H1 (cell line): ENCODE data around the gene UBA3. TPM values are rescaled to one million over a fixed set of nuclear protein-coding genes. Genes with fewer than 3 reads are reported as not detected.
A peak's percentile ranks its signal among the peaks of the same experiment; 100 is the strongest.

Experiments used
- CTCF ChIA-PET: fragments of 300-600 bp; sonication (Branson Sonifier 250); formaldehyde crosslinking; loops from one replicate; lab custom pipeline; 2021; ENCODE audit not compliant: partially characterized antibody; lab: Charles Lee
- POLR2A ChIA-PET: fragments of 300-600 bp; sonication (Branson Sonifier 250); formaldehyde crosslinking; loops from one replicate; lab custom pipeline; 2021; ENCODE audit warnings: inconsistent platforms; ENCODE audit not compliant: partially characterized antibody; lab: Charles Lee
- DNase-seq, 2 experiments: peaks; one replicate each; pipeline versions ENCODE4 v3.0.0 to v3.0.0-alpha.2; 2010 to 2022; ENCODE audit warnings: low spot score in 2 of 2, low read depth in 1 of 2, mixed read lengths in 1 of 2
- FAIRE-seq: peaks from 2 replicates; lab custom pipeline; 2011; peaks lifted over from hg19 to GRCh38; lab: Jason Lieb, UNC
- H2AFZ ChIP-seq: 2 replicates; pipeline ENCODE4 v1.8.1; 2012; ENCODE audit warnings: low read length, inconsistent platforms
- H2AK5ac ChIP-seq: 2 replicates; pipeline ENCODE4 v1.6.1; 2013; ENCODE audit warnings: low read depth, low read length
- H2BK120ac ChIP-seq: replicated peaks from 2 replicates; pipeline ENCODE3; 2013; ENCODE audit warnings: low read depth, low read length, inconsistent platforms
- H2BK12ac ChIP-seq: 2 replicates; pipeline ENCODE4 v1.6.1; 2013; ENCODE audit warnings: low read depth, low read length
- H2BK15ac ChIP-seq: 2 replicates; pipeline ENCODE4 v1.6.1; 2013; ENCODE audit warnings: low read length
- H2BK20ac ChIP-seq: 2 replicates; pipeline ENCODE4 v1.6.1; 2013; ENCODE audit warnings: low read length
- H2BK5ac ChIP-seq: 2 replicates; pipeline ENCODE4 v1.6.1; 2013; ENCODE audit warnings: low read depth, low read length
- H3K14ac ChIP-seq: 2 replicates; pipeline ENCODE4 v1.6.1; 2013; ENCODE audit warnings: inconsistent platforms; ENCODE audit not compliant: insufficient read length
- H3K18ac ChIP-seq: 2 replicates; pipeline ENCODE4 v1.6.1; 2013; ENCODE audit warnings: low read length; ENCODE audit errors: extremely low read depth
- H3K23ac ChIP-seq: 2 replicates; pipeline ENCODE4 v1.6.1; 2013; ENCODE audit warnings: inconsistent platforms; ENCODE audit not compliant: insufficient read length
- H3K23me2 ChIP-seq: 2 replicates; pipeline ENCODE4 v1.6.1; 2013; ENCODE audit warnings: low read depth, low read length
- H3K27ac ChIP-seq: 2 replicates; pipeline ENCODE4 v1.6.1; 2011; ENCODE audit warnings: low read depth, low read length, inconsistent platforms
- H3K27me3 ChIP-seq, 4 experiments: replicated peaks in 1 of 4; 1 replicate in 1 of 4; 2 replicates in 3 of 4; pipeline versions ENCODE4 v1.6.1 to v1.8.1; 2011 to 2013; ENCODE audit warnings: low read length in 3 of 4, mild to moderate bottlenecking in 3 of 4, inconsistent platforms in 2 of 4, mixed read lengths in 2 of 4, moderate library complexity in 1 of 4; ENCODE audit not compliant: control insufficient read depth in 3 of 4, insufficient read depth in 3 of 4; ENCODE audit errors: extremely low read depth in 1 of 4
- H3K36me3 ChIP-seq, 4 experiments: 2 replicates each; pipeline versions ENCODE4 v1.6.1 to v1.8.1; 2011 to 2013; ENCODE audit warnings: mild to moderate bottlenecking in 4 of 4, low read length in 3 of 4, moderate library complexity in 2 of 4, control low read depth in 1 of 4, inconsistent platforms in 1 of 4; ENCODE audit not compliant: insufficient read depth in 4 of 4, control insufficient read depth in 2 of 4
- H3K4ac ChIP-seq: replicated peaks from 2 replicates; pipeline ENCODE3; 2013; ENCODE audit warnings: low read length, low read depth, mixed read lengths, inconsistent platforms; ENCODE audit not compliant: insufficient read length
- H3K4me1 ChIP-seq, 4 experiments: replicated peaks in 1 of 4; 1 replicate in 1 of 4; 2 replicates in 3 of 4; pipeline versions ENCODE4 v1.6.1 to v1.8.1; 2011 to 2013; ENCODE audit warnings: low read length in 3 of 4, inconsistent platforms in 2 of 4, mixed read lengths in 1 of 4; ENCODE audit not compliant: insufficient read depth in 4 of 4, control insufficient read depth in 3 of 4
- H3K4me2 ChIP-seq, 2 experiments: 2 replicates each; pipeline versions ENCODE4 v1.6.1 to v1.8.1; 2011 to 2013; ENCODE audit warnings: low read depth in 2 of 2, low read length in 2 of 2, control low read depth in 1 of 2, inconsistent platforms in 1 of 2, mild to moderate bottlenecking in 1 of 2; ENCODE audit not compliant: insufficient read depth in 1 of 2
- H3K4me3 ChIP-seq, 4 experiments: fragments of 200-600, 300-600 bp in 1 of 4; sonication (generic), shearing (Covaris generic), sonication (Bioruptor Twin) in 1 of 4; 2 replicates each; pipeline versions ENCODE4 v1.5.1 to v1.8.1; 2011 to 2016; ENCODE audit warnings: low read length in 4 of 4, low read depth in 3 of 4, control low read depth in 2 of 4, inconsistent platforms in 2 of 4, mild to moderate bottlenecking in 2 of 4, mixed read lengths in 1 of 4, moderate library complexity in 1 of 4; ENCODE audit not compliant: insufficient read depth in 2 of 4; ENCODE audit errors: extremely low read depth in 1 of 4
- H3K56ac ChIP-seq: replicated peaks from 2 replicates; pipeline ENCODE3; 2013; ENCODE audit warnings: low read depth, mild to moderate bottlenecking, mixed read lengths, low read length, inconsistent platforms; ENCODE audit not compliant: insufficient read length
- H3K79me1 ChIP-seq: 2 replicates; pipeline ENCODE4 v1.6.1; 2013; ENCODE audit warnings: low read depth, low read length, control low read depth
- H3K79me2 ChIP-seq, 2 experiments: 2 replicates each; pipeline versions ENCODE4 v1.6.1 to v1.8.1; 2012 to 2013; ENCODE audit warnings: low read length in 2 of 2, mild to moderate bottlenecking in 2 of 2, inconsistent platforms in 1 of 2; ENCODE audit not compliant: insufficient read depth in 2 of 2, control insufficient read depth in 1 of 2
- H3K9ac ChIP-seq, 4 experiments: replicated peaks in 1 of 4; 1 replicate in 1 of 4; 2 replicates in 3 of 4; pipeline versions ENCODE4 v1.6.1 to v1.8.1; 2011 to 2013; ENCODE audit warnings: low read depth in 3 of 4, low read length in 3 of 4, control low read depth in 2 of 4, mild to moderate bottlenecking in 2 of 4, moderate library complexity in 2 of 4, inconsistent platforms in 1 of 4; ENCODE audit errors: extremely low read depth in 1 of 4
- H3K9me3 ChIP-seq, 2 experiments: 2 replicates each; pipeline versions ENCODE4 v1.6.1 to v1.8.1; 2012 to 2013; ENCODE audit warnings: mild to moderate bottlenecking in 2 of 2, moderate library complexity in 2 of 2, control low read depth in 1 of 2, inconsistent platforms in 1 of 2, low read depth in 1 of 2, low read length in 1 of 2, mixed read lengths in 1 of 2; ENCODE audit not compliant: insufficient read depth in 2 of 2
- H4K20me1 ChIP-seq, 2 experiments: replicated peaks in 1 of 2; 2 replicates each; pipeline versions ENCODE3 to v1.8.1; 2011 to 2013; ENCODE audit warnings: inconsistent platforms in 2 of 2, low read length in 2 of 2, mild to moderate bottlenecking in 1 of 2; ENCODE audit not compliant: insufficient read depth in 2 of 2, control insufficient read depth in 1 of 2
- H4K5ac ChIP-seq: 2 replicates; pipeline ENCODE4 v1.6.1; 2013; ENCODE audit warnings: low read length, low read depth, mixed read lengths, inconsistent platforms; ENCODE audit not compliant: insufficient read length
- H4K8ac ChIP-seq: 2 replicates; pipeline ENCODE4 v1.8.0; 2013; ENCODE audit warnings: mild to moderate bottlenecking, moderate library complexity, low read length, inconsistent platforms; ENCODE audit not compliant: insufficient read depth; ENCODE audit errors: extremely low read depth
- H4K91ac ChIP-seq: replicated peaks from 2 replicates; pipeline ENCODE3; 2013; ENCODE audit warnings: low read length, mixed read lengths, inconsistent platforms; ENCODE audit not compliant: insufficient read length
- KDM1A ChIP-seq: fragments of 200-600, 300-600 bp; sonication (generic); IDR thresholded peaks from 2 replicates; pipeline ENCODE4 v1.7.1; 2016; ENCODE audit warnings: mild to moderate bottlenecking, low read length, borderline replicate concordance
- RBBP5 ChIP-seq: IDR thresholded peaks from 2 replicates; pipeline ENCODE4 v1.7.1; 2012; ENCODE audit warnings: low read depth, mild to moderate bottlenecking, inconsistent platforms, low read length, moderate library complexity, borderline replicate concordance
- SIN3A ChIP-seq, 2 experiments: IDR thresholded peaks in 1 of 2; conservative IDR thresholded peaks in 1 of 2; 2 replicates each; pipeline ENCODE4 v1.6.1; 2011 to 2012; ENCODE audit warnings: low read length in 2 of 2, improper control_type of control experiment in 1 of 2, low read depth in 1 of 2, mild to moderate bottlenecking in 1 of 2
- TBP ChIP-seq: IDR thresholded peaks from 2 replicates; pipeline ENCODE4 v1.6.1; 2011; ENCODE audit warnings: low read depth, low read length, improper control_type of control experiment
- TEAD4 ChIP-seq: IDR thresholded peaks from 2 replicates; pipeline ENCODE4 v1.6.1; 2012; ENCODE audit warnings: low read depth, low read length, inconsistent platforms, mixed read lengths
- WGBS, 2 experiments: shearing (Covaris generic) in 1 of 2; methylation state at CpG; one replicate each; pipeline versions ENCODE4 v1.1.6 to v1.1.7; 2013 to 2015; ENCODE audit warnings: low lambda C conversion rate in 2 of 2, mixed read lengths in 2 of 2, inconsistent platforms in 1 of 2, low coverage in 1 of 2, missing lambda C conversion rate in 1 of 2; ENCODE audit not compliant: insufficient replicate concordance in 2 of 2, insufficient coverage in 1 of 2, insufficient read length in 1 of 2; ENCODE audit errors: extremely low coverage in 1 of 2, missing lambda C conversion rate in 1 of 2; 5-methylcytosine and 5-hydroxymethylcytosine counted together
- polyA plus RNA-seq, 7 experiments: library from polyadenylated mRNA; depleted of rRNA in 3 of 7; stranded (reverse) in 5 of 7; unstranded in 2 of 7; fragments of >200 nt in 5 of 7; fragments of 200-250 nt in 2 of 7; gene quantifications; 1 replicate in 5 of 7; 2 replicates in 1 of 7; 4 replicates in 1 of 7; pipeline versions ENCODE4 v1.2.1 to v1.2.3, GENCODE V29; 2011 to 2013; ENCODE audit warnings: missing spikeins in 2 of 7, mixed read lengths in 2 of 7
- total RNA-seq: library from RNA; stranded (reverse); fragmentation: NEBNext Ultra II Directional; extraction: Animal tissue kit (Norgen Biotek cat#: 25700); gene quantifications from 2 replicates; pipeline ENCODE4 v1.2.1, GENCODE V29; 2021

The UBA3 gene
- total and polyA plus RNA-seq, 2 of the 8 experiments (the other 6 are each of a cell fraction or from before 2014, with no cell fraction given) = 40.8 to 97.8 TPM

DNA sequence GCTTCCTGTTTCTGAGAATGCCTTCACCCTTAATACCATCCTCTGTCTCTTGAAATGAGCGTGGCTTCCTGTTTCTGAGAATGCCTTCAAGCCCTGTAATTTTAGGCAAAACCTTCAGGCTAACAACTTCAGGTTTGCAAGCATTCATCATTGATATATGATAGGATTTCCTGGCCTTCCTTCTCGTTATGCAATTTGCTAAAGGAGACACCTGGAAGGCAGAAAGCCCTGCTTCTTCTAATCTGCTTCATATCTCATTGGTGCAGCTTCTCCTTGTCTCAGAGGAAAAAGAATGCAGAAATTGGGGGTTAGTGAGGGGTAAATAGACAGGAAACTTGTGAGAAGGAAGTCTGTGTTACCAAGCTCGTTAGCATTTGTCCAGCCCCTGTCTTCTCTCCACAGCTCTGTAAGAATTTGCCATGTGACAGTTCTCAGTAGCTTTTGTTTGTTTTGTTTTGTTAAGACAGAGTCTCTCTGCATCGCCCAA is 11.9 kb upstream of the UBA3 start:
- Histone ChIP-seq H2BK12ac (no peak overlapping the region), H3K4ac (no peak overlapping the region), H4K20me1 (peaks cover 0 to 1% of the 10 kb centered on the region in 2 experiments), H3K4me3 (no peak overlapping the region), H3K4me2 (no peak overlapping the region), H2BK120ac (no peak overlapping the region), H2AFZ (no peak overlapping the region), H3K14ac (no peak overlapping the region), H2BK15ac (no peak overlapping the region), H2BK5ac (no peak overlapping the region), H3K9me3 (no peaks in the 10 kb centered on the region), H4K8ac (no peak overlapping the region), H3K18ac (no peak overlapping the region), H3K23ac (no peak overlapping the region), H4K5ac (no peak overlapping the region), H4K91ac (no peak overlapping the region), H3K79me1 (no peaks in the 10 kb centered on the region), H3K9ac (peak overlapping the region in 1 of 4 experiments; percentile 1; a peak in 1 of 7 replicates), H2BK20ac (no peak overlapping the region), H3K27me3 (no peaks in the 10 kb centered on the region), H3K23me2 (no peaks in the 10 kb centered on the region), H3K4me1 (peaks cover 0 to 9% (median 2%) of the 10 kb centered on the region in 4 experiments; a peak in 3 of 7 replicates), H3K27ac (peak overlapping the region; percentile 19; the same call in 1 of the 2 replicates), H3K79me2 (no peaks in the 10 kb centered on the region), H3K36me3 (no peaks in the 10 kb centered on the region), H2AK5ac (no peak overlapping the region), H3K56ac (no peak overlapping the region)
- 75% methylated on average over 4 of the region's 4 CpGs; no CpG with 5 or more reads in 1 of the 2 experiments for WGBS, 2 experiments
- FAIRE-seq (peak; percentile 42), DNase-seq (no peak)
- CTCF ChIA-PET = interaction anchor here (0.8 to 1.3 kb wide), 3 partner anchors 29 to 318 kb away, joined by 3 read pairs; no protein-coding TSS in a partner anchor
- no peak for TF ChIP-seq SIN3A (conservative IDR thresholded peaks at IDR 0.05 in 1 of 2, IDR thresholded peaks at IDR 0.05 in 1 of 2; ENCODE audit: low read depth in 1 of 2, low read length in 2 of 2)
- no peak for TF ChIP-seq RBBP5
- TF ChIP-seq TEAD4 = no peak
- no peak for TF ChIP-seq KDM1A
- TF ChIP-seq TBP = no peak
- POLR2A ChIA-PET = interaction anchor here (0.7 to 1.2 kb wide), 2 partner anchors 10 to 39 kb away, joined by 3 read pairs; no protein-coding TSS in a partner anchor
